Loucy (cell line): Measurements from ENCODE around the gene SCARF1.

ENCODE experiments used
- CTCF ChIP-seq: fragments of 200-600 bp; sonication (generic); conservative IDR thresholded peaks from 2 replicates; pipeline ENCODE4 v1.5.1; 2014; ENCODE audit warnings: mild to moderate bottlenecking, antibody characterized with exemption, low read length
- EZH2phosphoT487 ChIP-seq: fragments of 200-600 bp; IDR thresholded peaks from 2 replicates; pipeline ENCODE4 v1.6.1; 2018; ENCODE audit warnings: antibody characterized with exemption, mild to moderate bottlenecking, moderate library complexity, borderline replicate concordance

GRCh38 chr17:1598399-1599095 is 47.0 kb downstream of the SCARF1 start:
- TF ChIP-seq CTCF (no peak), EZH2phosphoT487 (no peak)
